Uterus (tissue), 2 donors: ENCODE data around the gene EGFL8.

Source experiments
- POLR2A ChIP-seq, 2 donors: fragments of 450-650 bp; IDR thresholded peaks; one replicate each; pipeline ENCODE4 v1.6.1; 2016; ENCODE audit warnings: antibody characterized with exemption in 2 of 2, mild to moderate bottlenecking in 1 of 2, moderate library complexity in 1 of 2
- TF ChIP-seq, protein P1 (sequence below), 4 experiments: fragments of 200-600 bp in 2 of 4; fragments of 450-650 bp in 2 of 4; sonication (generic) in 2 of 4; IDR thresholded peaks; one replicate each; pipeline ENCODE4 v1.5.1; 2016 to 2019; ENCODE audit warnings: antibody characterized with exemption in 4 of 4, mild to moderate bottlenecking in 2 of 4, moderate library complexity in 1 of 4

DNA sequence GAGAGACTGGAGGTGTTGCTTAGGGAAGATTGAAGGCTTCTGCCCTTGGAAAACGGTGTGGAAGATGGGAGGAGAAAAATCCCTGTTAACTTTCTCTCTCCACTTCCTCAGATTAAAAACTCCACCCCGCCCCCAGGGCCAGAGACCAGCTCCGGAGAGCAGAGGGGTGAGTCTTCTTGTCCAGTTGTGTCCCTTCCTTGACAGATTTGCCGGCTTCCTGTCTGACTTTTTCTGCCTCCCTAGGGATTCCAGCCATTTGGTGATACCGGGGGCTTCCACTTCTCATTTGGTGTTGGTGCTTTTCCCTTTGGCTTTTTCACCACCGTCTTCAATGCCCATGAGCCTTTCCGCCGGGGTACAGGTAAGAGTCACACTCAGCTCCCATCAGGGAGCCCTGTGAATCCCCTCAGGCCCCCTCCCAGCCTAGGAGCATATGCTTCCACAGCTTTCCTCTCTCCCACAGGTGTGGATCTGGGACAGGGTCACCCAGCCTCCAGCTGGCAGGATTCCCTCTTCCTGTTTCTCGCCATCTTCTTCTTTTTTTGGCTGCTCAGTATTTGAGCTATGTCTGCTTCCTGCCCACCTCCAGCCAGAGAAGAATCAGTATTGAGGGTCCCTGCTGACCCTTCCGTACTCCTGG, 15.5 kb downstream of the EGFL8 start:
- TF ChIP-seq, protein P1, sequence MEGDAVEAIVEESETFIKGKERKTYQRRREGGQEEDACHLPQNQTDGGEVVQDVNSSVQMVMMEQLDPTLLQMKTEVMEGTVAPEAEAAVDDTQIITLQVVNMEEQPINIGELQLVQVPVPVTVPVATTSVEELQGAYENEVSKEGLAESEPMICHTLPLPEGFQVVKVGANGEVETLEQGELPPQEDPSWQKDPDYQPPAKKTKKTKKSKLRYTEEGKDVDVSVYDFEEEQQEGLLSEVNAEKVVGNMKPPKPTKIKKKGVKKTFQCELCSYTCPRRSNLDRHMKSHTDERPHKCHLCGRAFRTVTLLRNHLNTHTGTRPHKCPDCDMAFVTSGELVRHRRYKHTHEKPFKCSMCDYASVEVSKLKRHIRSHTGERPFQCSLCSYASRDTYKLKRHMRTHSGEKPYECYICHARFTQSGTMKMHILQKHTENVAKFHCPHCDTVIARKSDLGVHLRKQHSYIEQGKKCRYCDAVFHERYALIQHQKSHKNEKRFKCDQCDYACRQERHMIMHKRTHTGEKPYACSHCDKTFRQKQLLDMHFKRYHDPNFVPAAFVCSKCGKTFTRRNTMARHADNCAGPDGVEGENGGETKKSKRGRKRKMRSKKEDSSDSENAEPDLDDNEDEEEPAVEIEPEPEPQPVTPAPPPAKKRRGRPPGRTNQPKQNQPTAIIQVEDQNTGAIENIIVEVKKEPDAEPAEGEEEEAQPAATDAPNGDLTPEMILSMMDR (IDR thresholded peaks at IDR 0.05), result no peak
- no peak for TF ChIP-seq POLR2A (IDR thresholded peaks at IDR 0.05)
